ENCODE data around the gene ADAMTS4.
A peak's percentile ranks its signal among the peaks of the same experiment; 100 is the strongest.

The ADAMTS4 gene

GRCh38 chr1:161193561-161194235, 5.2 kb downstream of the ADAMTS4 start:
- DNase-seq, result no peak

GRCh38 chr1:161192476-161193465, 6.1 kb downstream of the ADAMTS4 start:
- peak; percentile 80 for DNase-seq

GRCh38 chr1:161191971-161192370, 6.9 kb downstream of the ADAMTS4 start:
- no peak for DNase-seq

- no peak for DNase-seq
Measured at GRCh38 chr1:161190962-161191521, 7.8 kb downstream of the ADAMTS4 start.

GRCh38 chr1:161189036-161189435, 9.8 kb downstream of the ADAMTS4 start:
- DNase-seq, result no peak

- no peak for DNase-seq
Measured at GRCh38 chr1:161188381-161188780, 10.5 kb downstream of the ADAMTS4 start.

- DNase-seq, result no peak
Measured at GRCh38 chr1:161187311-161187710, 11.5 kb downstream of the ADAMTS4 start.

- no peak for DNase-seq
Measured at GRCh38 chr1:161185732-161186311, 13.0 kb downstream of the ADAMTS4 start.

GRCh38 chr1:161185282-161185682, 13.6 kb downstream of the ADAMTS4 start:
- DNase-seq, result peak; percentile 88

- DNase-seq, result peak; percentile 89
Measured at GRCh38 chr1:161182214-161182613, 16.6 kb downstream of the ADAMTS4 start.

GRCh38 chr1:161180639-161181038, 18.2 kb downstream of the ADAMTS4 start:
- no peak for DNase-seq

- DNase-seq, result no peak
Measured at GRCh38 chr1:161179698-161180097, 19.2 kb downstream of the ADAMTS4 start.

- no peak for DNase-seq
Measured at GRCh38 chr1:161177936-161178244, 21.0 kb downstream of the ADAMTS4 start.

GRCh38 chr1:161177112-161177935, 21.5 kb downstream of the ADAMTS4 start, which contains the start of gene B4GALT3:
Gene B4GALT3, minus strand, starts transcription at chr1:161177507. Its CDS starts 1,447 bp downstream, at chr1:161176060.
- DNase-seq, result peak; percentile 94

- no peak for DNase-seq
Measured at GRCh38 chr1:161176468-161177111, 22.3 kb downstream of the ADAMTS4 start.

- DNase-seq, result no peak
Measured at GRCh38 chr1:161175771-161176453, 22.9 kb downstream of the ADAMTS4 start.

GRCh38 chr1:161174911-161175310, 23.9 kb downstream of the ADAMTS4 start:
- no peak for DNase-seq

GRCh38 chr1:161173711-161174110, 25.1 kb downstream of the ADAMTS4 start:
- DNase-seq, result no peak

GRCh38 chr1:161172776-161173376, 26.0 kb downstream of the ADAMTS4 start:
- DNase-seq, result no peak

- DNase-seq, result no peak
Measured at GRCh38 chr1:161172349-161172748, 26.5 kb downstream of the ADAMTS4 start.

GRCh38 chr1:161171696-161172095, 27.2 kb downstream of the ADAMTS4 start:
- DNase-seq, result no peak
